ENCODE results near the gene TMEM207. TPM values are rescaled to one million over a fixed set of nuclear protein-coding genes. Genes with fewer than 3 reads are reported as not detected.

TMEM207 gene
- total RNA-seq, 1 experiment from 2014 or later: not detected

- ChIA-PET POLR2A (no interaction called here), CTCF (no interaction called here), RAD21 (ENCODE audit: low non-redundant PET in 1 of 2, low total read pairs in 2 of 2, uncharacterized antibody in 2 of 2, unreplicated experiment in 2 of 2) (no interaction called here)
- Histone ChIP-seq H3K27ac (ENCODE audit: low read depth, low read length) (no peak overlapping the region), H4K20me1 (ENCODE audit: insufficient read depth) (no peaks in the 10 kb centered on the region), H3K27me3 (ENCODE audit: insufficient read depth, low read length) (no peaks in the 10 kb centered on the region), H3K36me3 (ENCODE audit: control insufficient read depth in 1 of 2, insufficient read depth in 2 of 2, low read length in 2 of 2) (no peaks in the 10 kb centered on the region), H3K9me2 (ENCODE audit: insufficient read depth) (no peaks in the 10 kb centered on the region), H3K79me2 (ENCODE audit: insufficient read depth, low read length) (no peaks in the 10 kb centered on the region), H3K9ac (ENCODE audit: low read length) (no peak overlapping the region), H3K4me2 (ENCODE audit: low read length) (no peak overlapping the region), H3K9me3 (ENCODE audit: control insufficient read depth in 1 of 2, insufficient read depth in 1 of 2, low read depth in 1 of 2, low read length in 2 of 2) (no peaks in the 10 kb centered on the region), H2AFZ (ENCODE audit: low read depth, low read length, poor library complexity, severe bottlenecking) (no peak overlapping the region), H3K4me1 (ENCODE audit: control insufficient read depth in 1 of 2, insufficient read depth in 2 of 2, low read length in 2 of 2) (no peaks in the 10 kb centered on the region), H3K4me3 (replicated peaks in 1 of 2; ENCODE audit: low read depth in 1 of 2, low read length in 2 of 2) (no peak overlapping the region)
- ATAC-seq: no peak
- no TSS peak for BruUV-seq (replicated peaks)
- TF ChIP-seq CEBPB (IDR thresholded peaks at IDR 0.05; ENCODE audit: low read depth): no peak
- no peak for TF ChIP-seq EZH2phosphoT487 (IDR thresholded peaks at IDR 0.05; ENCODE audit: borderline replicate concordance)
- no peak for TF ChIP-seq ATF3 (IDR thresholded peaks at IDR 0.05)
- TF ChIP-seq MAX (IDR thresholded peaks at IDR 0.05): no peak
- TF ChIP-seq ZBTB33 (IDR thresholded peaks at IDR 0.05; ENCODE audit: extremely low read depth, insufficient replicate concordance, low read length): no peak
- intact Hi-C loops (cut with micrococcal nuclease): no loop called here
- no peak for DNase-seq (ENCODE audit: low read depth, low spot score)
Observed at GRCh38 chr3:190498293-190498692, 48.6 kb upstream of the TMEM207 start.

GRCh38 chr3:190497811-190498210 is 48.1 kb upstream of the TMEM207 start:
- ChIA-PET CTCF (no interaction called here), RAD21 (ENCODE audit: low non-redundant PET in 1 of 2, low total read pairs in 2 of 2, uncharacterized antibody in 2 of 2, unreplicated experiment in 2 of 2) (no interaction called here), POLR2A (no interaction called here)
- intact Hi-C loops (cut with micrococcal nuclease): no loop called here
- Histone ChIP-seq H3K4me1 (ENCODE audit: control insufficient read depth in 1 of 2, insufficient read depth in 2 of 2, low read length in 2 of 2) (no peaks in the 10 kb centered on the region), H3K27me3 (ENCODE audit: insufficient read depth, low read length) (no peaks in the 10 kb centered on the region), H3K4me3 (replicated peaks in 1 of 2; ENCODE audit: low read depth in 1 of 2, low read length in 2 of 2) (no peak overlapping the region), H3K4me2 (ENCODE audit: low read length) (no peak overlapping the region), H3K79me2 (ENCODE audit: insufficient read depth, low read length) (no peaks in the 10 kb centered on the region), H2AFZ (ENCODE audit: low read depth, low read length, poor library complexity, severe bottlenecking) (no peak overlapping the region), H3K36me3 (ENCODE audit: control insufficient read depth in 1 of 2, insufficient read depth in 2 of 2, low read length in 2 of 2) (no peaks in the 10 kb centered on the region), H3K9me2 (ENCODE audit: insufficient read depth) (no peaks in the 10 kb centered on the region), H3K27ac (ENCODE audit: low read depth, low read length) (no peak overlapping the region), H3K9me3 (ENCODE audit: control insufficient read depth in 1 of 2, insufficient read depth in 1 of 2, low read depth in 1 of 2, low read length in 2 of 2) (no peaks in the 10 kb centered on the region), H3K9ac (ENCODE audit: low read length) (no peak overlapping the region), H4K20me1 (ENCODE audit: insufficient read depth) (no peaks in the 10 kb centered on the region)
- no TSS peak for BruUV-seq (replicated peaks)
- DNase-seq (ENCODE audit: low read depth, low spot score) (no peak), ATAC-seq (no peak)
- TF ChIP-seq FOSL1 (IDR thresholded peaks at IDR 0.05; ENCODE audit: low read depth): no peak
- TF ChIP-seq MAX (IDR thresholded peaks at IDR 0.05): no peak
- TF ChIP-seq EZH2phosphoT487 (IDR thresholded peaks at IDR 0.05; ENCODE audit: borderline replicate concordance): no peak
- no peak for TF ChIP-seq ATF3 (IDR thresholded peaks at IDR 0.05)
- no peak for TF ChIP-seq CBX3 (IDR thresholded peaks at IDR 0.05; ENCODE audit: low read depth)
- no peak for TF ChIP-seq CEBPB (IDR thresholded peaks at IDR 0.05; ENCODE audit: low read depth)
- TF ChIP-seq EGR1 (IDR thresholded peaks at IDR 0.05; ENCODE audit: low read depth): no peak
- TF ChIP-seq ZBTB33 (IDR thresholded peaks at IDR 0.05; ENCODE audit: extremely low read depth, insufficient replicate concordance, low read length): no peak
- TF ChIP-seq YY1 (IDR thresholded peaks at IDR 0.05; ENCODE audit: extremely low read depth, insufficient replicate concordance, low read depth, low read length): no peak
- no peak for TF ChIP-seq POLR2AphosphoS5 (IDR thresholded peaks at IDR 0.05; ENCODE audit: low read depth, low read length)
- TF ChIP-seq JUND (IDR thresholded peaks at IDR 0.05): no peak
- no peak for TF ChIP-seq TCF7L2 (IDR thresholded peaks at IDR 0.05; ENCODE audit: borderline replicate concordance, extremely low read depth, insufficient read depth, insufficient read length)
- TF ChIP-seq SP1 (IDR thresholded peaks at IDR 0.05; ENCODE audit: low read depth): no peak
- TF ChIP-seq SIN3A (IDR thresholded peaks at IDR 0.05; ENCODE audit: low read depth): no peak

Data from HCT116 (cell line).